Measurements from ENCODE around the gene RUNDC3A.

GRCh38 chr17:44308865-44309264 is 464 bp downstream of the RUNDC3A start:
- TF ChIP-seq CTCF (conservative IDR thresholded peaks at IDR 0.05 in 1 of 2, IDR thresholded peaks at IDR 0.05 in 1 of 2; ENCODE audit: extremely low read depth in 1 of 2, insufficient read depth in 1 of 2, low read depth in 1 of 2, low read length in 2 of 2), result no peak
- no peak for TF ChIP-seq EZH2 (IDR thresholded peaks at IDR 0.05; ENCODE audit: borderline replicate concordance, low read length)
